CD4-positive, alpha-beta T cell treated with Interleukin-17A for 4 hours (primary cell): Measurements from ENCODE around the gene CDC27.
"Not testable (repeated sequence)": the region's sequence is repeated elsewhere in the genome, so short reads cannot be mapped to it uniquely, and the experiment has no call there.

Experiments
- DNase-seq: peaks from one replicate; pipeline ENCODE4 v3.0.0-alpha.2; 2020; ENCODE audit warnings: mixed read lengths

CDC27 gene, protein sequence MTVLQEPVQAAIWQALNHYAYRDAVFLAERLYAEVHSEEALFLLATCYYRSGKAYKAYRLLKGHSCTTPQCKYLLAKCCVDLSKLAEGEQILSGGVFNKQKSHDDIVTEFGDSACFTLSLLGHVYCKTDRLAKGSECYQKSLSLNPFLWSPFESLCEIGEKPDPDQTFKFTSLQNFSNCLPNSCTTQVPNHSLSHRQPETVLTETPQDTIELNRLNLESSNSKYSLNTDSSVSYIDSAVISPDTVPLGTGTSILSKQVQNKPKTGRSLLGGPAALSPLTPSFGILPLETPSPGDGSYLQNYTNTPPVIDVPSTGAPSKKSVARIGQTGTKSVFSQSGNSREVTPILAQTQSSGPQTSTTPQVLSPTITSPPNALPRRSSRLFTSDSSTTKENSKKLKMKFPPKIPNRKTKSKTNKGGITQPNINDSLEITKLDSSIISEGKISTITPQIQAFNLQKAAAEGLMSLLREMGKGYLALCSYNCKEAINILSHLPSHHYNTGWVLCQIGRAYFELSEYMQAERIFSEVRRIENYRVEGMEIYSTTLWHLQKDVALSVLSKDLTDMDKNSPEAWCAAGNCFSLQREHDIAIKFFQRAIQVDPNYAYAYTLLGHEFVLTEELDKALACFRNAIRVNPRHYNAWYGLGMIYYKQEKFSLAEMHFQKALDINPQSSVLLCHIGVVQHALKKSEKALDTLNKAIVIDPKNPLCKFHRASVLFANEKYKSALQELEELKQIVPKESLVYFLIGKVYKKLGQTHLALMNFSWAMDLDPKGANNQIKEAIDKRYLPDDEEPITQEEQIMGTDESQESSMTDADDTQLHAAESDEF

DNA sequence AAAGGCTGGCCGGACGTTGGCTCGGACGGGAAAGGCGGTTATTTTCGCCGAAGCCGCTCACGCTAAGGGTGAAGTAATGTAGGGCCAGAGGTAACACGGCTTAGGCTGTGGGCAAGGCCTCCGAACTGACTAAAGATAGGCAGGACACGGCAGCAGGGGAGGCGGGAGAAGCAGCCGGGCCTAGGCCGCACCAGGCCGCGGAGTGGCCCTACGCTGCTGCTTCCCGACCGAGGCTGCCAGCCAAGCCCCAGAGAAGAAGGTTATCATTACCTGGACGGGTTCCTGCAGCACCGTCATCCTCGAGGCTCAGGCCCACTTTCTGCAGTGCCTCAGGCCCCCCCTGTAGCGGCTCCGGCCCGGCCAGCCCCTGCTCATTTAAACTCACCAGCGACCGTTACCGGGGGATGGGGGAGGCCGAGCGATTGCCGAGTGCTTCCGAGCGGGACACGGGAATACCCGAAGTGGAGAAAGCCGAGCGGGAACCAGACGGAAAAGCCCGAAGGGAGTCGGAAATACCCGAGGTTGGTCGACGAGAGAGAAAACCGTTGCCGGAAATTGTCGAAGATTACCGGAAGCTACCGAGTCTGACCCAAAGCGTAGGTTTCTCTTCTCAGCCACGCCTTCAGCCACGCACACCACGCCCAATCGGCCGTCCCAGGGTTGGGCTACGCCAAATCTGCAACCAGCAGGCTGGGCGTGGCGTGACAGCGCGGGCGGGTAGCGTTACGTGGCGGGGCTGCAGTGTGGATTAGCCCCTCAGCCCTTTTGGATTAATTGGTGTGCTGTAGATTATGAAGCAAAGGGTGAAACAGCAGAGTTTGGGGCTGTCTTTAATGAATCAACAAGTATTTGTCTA is at the start of gene CDC27:
TSS of gene CDC27 (minus strand) at position 420 of the 856 bp plus-strand sequence. CDS start at position 297, 123 bp downstream.
- DNase-seq: peak; percentile 100

DNA sequence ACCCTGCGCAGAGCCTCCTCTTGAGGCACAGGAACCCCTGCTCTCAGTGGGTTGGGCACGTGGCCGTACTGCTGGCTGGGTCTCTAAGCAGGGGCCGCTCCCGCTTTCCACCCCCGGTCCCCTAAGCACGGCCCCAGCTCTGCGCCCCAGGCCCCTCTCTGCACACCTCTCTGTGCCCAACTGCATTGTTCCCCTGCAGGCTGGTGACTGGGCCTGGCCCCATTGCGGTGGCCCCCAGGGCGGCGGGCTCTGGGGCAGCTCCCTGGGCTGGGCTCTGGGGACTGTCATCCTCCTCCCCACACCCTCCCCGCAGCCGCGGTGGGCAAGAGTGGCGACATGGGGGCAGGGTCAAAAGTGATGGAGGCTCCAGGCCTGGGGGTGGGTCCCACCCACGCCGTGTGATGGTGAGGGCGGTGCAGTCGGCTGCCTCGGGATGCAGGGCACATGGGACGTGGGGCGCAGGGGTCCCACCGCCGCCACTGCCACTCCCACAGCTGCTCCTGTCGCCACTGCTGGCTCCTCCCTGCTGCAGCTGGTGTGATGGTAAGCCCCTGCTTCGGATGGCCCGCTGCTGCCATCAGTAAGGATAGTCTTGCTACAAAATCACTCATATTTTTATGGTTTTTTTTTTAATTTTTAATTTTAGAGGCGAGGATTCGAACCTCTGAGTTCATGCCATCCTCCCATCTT is 49.4 kb upstream of the CDC27 start:
- DNase-seq: no peak

DNA sequence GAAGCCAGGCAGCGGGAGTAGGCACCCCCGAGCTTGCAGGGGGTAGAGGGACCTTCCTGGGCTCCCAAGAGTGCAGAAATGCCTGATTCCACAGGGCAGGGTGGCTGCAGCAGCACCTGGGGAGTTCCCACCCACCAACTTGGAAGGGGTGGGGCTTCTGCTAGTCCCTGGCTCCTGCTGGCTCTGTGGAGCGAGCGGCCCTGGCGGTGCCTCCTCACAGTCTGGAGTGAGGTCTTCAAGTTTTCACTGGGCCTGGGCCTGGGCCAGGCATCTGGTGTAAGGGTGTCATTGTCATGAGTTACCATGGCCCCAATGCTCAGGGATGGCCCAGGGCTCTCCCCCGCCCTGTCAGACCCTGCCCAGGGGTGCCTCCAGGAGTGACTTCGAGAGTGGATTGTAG is 48.7 kb upstream of the CDC27 start:
- DNase-seq: no peak

DNA sequence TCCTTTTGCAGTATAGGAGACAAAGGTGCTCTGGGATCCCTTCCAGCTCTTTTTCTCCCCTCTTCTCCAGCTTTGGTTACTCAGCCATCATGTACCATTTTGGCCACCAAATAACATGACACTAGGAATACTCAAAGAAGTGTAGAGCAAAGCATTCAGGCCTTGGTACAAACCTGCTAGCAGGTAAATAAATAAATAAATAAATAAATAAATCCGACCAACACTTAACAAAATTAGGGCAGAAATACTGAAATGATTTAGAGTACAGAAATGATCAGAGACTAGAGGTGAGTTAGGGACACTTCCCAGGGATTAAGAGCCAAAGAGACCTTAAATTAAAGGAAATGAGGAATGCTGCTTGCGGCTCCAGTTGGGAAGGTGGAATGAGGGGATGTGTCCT is 46.8 kb upstream of the CDC27 start:
- DNase-seq: no peak

DNA sequence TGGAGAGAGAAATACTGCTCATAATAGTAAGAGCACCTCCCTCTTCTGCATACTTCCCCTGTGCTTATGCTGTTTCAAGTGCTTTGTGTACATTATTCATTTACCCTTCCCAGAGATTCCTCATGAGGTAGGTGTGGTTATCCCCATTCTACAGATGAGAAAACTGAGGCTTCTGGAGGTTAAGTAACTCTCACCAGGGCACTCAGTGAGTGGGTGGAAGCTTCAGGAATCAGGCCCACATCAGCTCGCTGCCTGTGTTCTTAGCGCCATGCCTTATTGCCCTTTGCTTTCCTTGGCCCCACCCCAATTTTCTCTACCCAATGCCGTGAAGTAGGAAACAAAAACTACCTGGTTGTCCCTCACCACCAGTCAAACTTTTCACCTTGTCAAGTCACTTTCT is 46.4 kb upstream of the CDC27 start:
- DNase-seq: no peak

DNA sequence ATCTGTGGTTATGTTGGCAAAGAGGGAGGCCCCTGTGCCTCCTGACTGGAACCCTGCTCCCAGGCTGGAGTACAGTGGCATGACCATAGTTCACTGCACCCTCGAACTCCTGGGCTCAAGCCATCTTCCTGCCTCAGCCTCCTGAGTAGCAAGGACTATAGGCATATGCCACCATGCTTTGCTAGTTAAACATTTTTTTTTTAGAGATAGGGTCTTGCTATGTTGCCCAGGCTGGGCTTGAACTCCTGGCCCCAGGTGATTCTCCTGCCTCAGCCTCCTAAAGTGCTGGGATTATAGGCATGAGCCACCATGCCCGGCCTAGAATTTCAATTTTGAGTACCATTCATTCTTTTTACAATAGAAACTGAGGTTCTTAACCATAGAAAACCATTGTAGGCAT is 43.4 kb upstream of the CDC27 start:
- DNase-seq: no peak

DNA sequence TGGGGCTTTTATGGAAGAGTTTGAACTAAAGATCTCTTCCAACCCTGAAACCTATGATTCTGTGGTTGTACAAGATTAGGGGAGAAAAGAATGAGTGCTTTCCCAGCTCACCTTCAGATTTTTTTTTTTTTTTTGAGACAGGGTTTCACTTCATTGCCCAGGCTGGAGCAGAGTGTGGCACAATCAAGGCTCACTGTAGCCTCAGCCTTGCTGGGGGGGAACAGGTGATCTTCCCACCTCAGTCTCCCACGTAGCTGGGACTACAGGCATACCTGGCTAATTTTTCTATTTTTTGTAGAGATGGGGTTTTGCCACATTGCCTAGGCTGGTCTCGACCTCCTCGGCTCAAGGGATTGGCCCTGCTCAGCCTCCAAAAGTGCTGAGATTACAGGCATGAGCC is 42.8 kb upstream of the CDC27 start:
- no peak for DNase-seq

DNA sequence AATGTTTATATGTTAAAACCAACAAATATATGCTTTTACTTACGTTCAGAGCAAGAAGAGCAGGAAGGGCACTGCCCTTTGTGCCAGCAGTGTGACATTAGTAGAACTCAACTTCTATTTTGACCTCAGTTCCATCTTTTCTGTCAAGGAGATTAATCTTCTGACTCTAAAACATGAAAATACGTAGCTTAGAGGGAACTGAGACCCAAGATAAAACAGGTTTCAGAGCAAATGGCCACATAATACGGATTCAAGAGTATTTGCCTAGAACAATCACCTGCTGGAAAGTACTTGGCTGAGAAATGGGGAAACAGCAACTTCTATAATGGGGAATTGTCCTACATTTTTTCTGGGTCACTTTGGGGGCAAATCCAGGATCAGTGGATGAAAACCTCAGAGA is 42.2 kb upstream of the CDC27 start:
- no peak for DNase-seq

DNA sequence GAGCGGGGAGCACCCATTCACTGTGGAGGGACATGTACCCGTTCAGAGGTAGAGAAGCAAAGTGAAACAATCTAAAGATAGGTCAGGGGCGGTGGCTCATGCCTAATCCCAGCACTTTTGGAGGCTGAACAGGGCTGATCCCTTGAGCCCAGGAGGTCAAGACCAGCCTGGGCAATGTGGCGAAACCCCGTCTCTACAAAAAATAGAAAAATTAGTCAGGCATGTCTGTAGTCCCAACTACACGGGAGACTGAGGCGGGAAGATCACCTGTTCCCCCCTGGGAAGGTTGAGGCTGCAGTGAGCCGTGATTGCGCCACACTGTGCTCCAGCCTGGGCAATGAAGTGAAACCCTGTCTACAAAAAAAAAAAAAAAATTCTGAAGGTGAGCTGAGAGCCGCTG is 41.8 kb upstream of the CDC27 start:
- DNase-seq: no peak

DNA sequence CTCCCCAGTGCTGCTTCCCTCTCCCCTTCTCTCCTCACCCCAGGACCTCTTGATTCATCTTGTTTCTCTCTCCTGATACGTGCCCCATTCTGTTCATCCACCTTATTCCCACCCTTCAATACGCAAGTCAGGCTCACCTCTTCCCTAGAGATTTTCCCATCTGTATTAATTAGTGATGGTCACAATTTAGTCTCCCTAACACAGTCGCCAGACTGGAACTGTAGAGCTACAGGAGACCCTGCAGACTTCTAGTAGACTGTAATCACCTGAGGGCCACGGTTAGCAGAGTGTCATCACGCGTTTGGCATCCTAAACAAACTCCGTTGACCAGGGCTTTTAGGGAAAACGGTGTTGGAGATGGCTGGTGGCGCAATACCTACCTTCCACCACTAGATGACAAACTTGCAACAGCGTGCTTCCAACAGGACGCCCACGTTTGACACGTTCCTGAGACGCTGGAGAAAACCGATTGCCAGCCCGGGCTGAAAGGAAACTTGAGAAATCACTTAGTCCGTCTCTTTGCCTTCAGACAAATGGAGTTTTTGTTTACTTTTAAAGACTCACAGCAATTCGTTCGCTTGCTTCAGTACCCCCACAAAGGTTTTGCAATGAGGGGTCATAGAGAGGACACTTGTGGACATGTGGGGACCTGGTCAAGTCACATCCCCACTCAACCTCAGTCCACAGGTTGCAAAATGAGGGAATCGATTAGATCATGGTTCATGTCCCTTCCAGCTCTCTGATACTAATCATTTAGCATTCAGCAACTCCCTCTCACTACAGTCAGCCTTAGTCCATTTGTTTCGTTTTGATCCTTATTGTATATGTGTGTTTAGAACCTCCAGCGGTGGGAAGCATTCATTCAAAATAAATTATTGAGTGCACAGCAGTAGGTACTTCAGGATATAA is 40.7 kb upstream of the CDC27 start:
- DNase-seq: peak; percentile 76

DNA sequence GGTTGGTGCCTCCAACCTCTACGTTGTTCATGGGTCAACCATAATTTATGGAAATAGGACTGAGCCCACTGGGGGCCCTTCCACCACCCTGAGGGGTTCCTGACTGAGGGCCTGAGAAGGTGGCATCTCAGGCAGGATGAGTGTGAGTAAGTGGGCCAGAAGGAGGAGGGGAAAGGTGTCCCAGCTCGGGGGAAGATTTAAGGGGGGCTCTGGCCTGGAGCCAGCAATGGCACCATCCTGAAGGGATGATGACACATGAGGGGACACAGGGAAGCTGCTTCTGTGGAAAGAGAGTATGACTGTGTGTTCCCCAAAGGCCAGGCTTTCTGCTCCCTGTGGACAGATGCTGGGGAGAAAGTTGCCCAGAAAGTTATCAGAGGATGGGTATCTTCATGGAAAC is 38.8 kb upstream of the CDC27 start:
- DNase-seq: no peak

DNA sequence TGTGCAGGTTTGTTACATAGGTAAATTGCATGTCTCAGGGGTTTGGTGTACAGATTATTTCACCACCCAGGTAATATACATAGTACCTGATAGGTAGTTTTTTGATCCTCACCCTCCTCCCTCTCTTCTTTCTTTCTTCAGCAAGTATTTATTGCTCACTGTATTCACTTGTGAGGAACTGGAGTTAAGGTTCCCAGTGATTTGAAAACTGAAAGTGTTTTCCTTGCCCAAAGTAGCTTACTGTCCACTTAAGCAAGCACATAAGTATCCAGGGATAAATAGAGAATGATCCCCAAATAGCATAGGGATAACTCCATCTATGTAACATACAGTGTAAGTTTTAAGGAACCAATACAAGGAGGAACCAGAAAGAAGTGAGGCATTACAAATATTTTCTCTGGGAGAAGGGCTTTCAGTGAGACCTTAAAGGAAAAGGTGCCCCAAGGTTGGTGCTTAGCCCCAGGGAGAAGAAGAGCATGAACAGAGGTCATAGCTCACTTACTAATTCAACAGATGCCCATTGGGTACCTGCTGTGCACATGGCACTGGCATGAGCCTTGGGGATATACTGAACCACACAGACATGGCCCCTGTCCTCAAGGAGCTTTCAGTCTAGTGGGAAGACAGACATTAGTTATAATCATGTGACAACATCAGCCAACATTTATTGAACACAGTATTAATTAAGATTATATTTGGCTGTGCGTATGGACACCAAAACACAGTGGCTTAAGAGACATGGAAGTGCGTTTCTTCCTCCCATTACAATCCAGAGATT is 37.0 kb upstream of the CDC27 start:
- no peak for DNase-seq

DNA sequence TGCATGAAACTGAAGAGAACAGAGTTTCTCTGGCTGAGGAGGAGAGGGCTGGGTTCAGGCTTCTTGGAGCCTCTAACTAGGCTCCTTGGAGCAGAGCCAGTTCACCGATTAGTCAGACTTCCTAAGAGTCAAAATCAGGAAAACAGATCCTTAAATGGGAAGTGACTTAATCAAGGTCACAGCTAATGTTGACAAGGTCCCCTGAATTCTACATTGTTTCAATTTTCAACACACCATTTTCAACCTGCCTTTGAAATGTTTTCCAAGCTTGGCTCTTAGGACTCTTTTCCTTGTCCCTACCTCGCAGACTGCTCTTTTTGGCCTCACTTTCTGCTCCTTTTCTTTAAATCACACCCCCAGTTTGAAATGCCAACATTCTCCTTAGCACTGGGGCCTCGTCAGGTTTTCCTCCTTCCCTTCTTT is 36.4 kb upstream of the CDC27 start:
- DNase-seq: no peak

DNA sequence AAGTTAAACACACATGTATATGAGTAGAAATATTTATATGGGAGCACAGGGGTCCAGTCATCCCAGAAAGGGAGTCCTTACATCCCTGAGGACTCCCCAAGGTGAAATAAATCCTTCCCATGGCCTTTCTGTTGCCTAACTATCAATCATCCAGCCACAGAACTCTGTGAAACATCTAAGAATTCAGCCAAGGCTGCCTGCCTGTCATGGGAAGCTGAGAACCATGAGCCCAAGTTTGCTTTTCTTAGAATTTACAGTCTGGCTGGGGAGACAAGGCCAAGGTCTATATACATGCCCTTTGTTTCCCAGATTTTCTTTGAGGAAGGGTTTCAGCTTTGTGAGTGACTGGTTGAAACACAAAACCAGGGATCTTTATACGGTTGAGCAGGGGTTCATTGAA is 35.9 kb upstream of the CDC27 start:
- no peak for DNase-seq

DNA sequence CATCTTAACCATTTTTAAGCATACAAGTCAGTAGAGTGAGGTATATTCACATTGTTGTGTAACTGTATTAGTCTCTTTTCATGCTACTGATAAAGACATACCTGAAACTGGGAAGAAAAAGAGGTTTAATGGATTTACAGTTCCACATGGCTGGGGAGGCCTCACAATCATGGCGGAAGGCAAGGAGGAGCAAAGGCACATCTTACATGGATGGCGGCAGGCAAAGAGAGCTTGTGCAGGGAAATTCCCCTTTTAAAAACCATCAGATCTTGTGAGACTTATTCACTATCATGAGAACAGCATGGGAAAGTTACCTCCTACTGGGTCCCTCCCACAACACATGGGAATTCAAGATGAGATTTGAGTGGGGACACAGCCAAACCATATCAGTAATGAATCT is 35.0 kb upstream of the CDC27 start:
- not testable (repeated sequence) for DNase-seq

DNA sequence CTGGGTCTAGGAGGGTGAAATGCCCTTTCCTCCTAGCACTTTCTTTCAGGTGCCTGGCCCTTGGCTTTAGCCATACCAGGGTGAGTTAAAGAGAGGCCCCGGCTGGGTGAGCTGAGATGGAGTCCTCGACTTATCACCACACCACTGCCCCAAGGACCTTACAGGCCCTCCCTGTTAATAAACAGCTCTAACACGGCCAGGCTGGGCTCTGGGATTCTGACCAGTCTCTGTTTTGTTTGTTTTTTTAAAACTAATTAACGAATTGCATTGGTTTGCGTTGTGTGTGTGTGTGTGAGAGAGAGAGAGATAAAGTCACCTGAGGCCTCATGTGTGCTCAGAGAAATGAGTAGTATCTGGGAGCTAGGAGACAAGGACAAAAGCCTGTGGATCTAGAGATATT is 34.4 kb upstream of the CDC27 start:
- no peak for DNase-seq

DNA sequence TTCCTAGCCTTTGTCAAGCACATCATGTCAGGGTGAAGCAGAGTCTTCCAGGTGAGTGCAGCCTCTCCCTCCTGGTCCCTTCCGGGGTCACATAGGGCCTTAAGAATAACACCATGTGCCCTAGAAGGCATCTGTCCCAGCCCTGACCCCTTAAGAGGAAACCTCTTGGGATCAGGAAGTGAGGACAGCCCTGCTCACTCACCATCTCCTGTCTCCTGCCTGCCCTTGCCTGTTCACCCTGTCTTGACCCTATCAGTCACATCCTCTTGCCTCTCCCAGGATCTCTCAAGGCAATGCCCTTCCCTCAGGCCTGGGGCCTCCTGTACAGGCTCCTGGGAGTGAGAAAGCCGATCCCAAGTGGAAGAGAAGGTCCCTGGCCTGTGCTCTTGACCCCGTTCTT is 33.9 kb upstream of the CDC27 start:
- DNase-seq: no peak

DNA sequence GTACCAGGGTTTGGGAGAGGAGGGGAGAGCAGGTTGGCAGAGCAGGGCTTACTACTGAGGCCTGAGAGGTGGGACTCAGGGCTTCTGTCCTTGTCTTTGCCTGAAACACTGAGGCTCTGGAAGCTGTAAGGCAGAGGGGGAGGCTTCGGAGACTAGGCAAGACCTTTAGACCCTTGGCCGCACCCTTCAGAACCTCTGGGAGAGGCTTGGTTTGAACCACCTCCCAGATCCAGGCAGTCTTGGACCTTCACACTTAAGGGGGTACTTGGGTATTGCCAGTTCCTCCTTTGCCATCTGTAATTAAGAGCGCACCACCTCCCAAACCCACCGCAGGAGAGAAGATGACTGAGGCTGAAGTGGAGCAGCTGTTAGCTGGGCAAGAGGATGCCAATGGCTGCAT is 33.0 kb upstream of the CDC27 start:
- DNase-seq: no peak

DNA sequence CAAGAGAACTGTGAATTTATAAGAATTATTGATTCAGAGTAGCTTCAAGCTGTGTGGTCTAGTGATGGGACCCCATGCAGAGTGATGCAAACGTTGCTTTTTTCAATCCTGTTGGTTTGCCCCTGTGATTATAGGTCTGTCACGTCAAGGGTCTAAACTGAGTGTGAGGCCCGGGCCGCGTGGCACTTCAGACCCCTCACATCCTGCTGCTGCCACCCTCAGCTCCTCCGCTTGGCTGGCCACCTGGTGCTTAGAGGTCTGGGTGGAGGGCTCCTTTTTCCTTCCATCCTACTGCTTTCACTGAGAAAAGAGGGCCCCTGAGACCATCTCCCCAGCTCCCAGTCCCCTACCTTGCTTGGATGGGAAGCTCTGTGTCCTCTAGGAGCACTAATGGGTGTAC is 32.1 kb upstream of the CDC27 start:
- DNase-seq: no peak

DNA sequence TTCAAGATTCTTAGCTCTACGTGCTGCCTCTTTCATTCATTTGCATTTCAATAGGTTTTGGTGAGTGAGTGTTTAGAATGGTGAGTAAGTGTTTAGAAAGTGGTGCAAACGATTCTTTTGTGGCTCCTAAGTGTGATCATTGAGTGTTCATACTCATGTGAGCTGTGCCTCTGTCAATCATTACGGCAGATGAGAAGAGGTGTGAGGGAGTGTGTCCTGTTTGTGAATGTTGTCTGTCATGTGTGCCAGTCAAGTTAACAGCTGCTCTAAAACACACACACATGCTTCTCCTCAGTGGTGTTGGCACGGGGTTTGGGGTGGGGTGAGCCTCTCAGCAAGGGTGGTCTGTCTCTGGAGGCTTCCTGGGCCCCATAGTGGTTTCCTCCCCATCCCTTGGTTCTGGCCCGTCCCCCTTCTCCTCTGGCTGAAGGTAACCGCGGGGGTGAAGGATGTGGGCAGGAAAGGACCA is 31.5 kb upstream of the CDC27 start:
- peak; percentile 12 for DNase-seq
